ENCODE results near the gene MEAF6. TPM values are rescaled to one million over a fixed set of nuclear protein-coding genes. Genes with fewer than 3 reads are reported as not detected.
A peak's percentile ranks its signal among the peaks of the same experiment; 100 is the strongest.
"Not testable (repeated sequence)": the region's sequence is repeated elsewhere in the genome, so short reads cannot be mapped to it uniquely, and the experiment has no call there.

MEAF6 gene
- total RNA-seq, 4 donors from 2014 or later, result 63.6 to 105 (median 68.7) TPM

DNA sequence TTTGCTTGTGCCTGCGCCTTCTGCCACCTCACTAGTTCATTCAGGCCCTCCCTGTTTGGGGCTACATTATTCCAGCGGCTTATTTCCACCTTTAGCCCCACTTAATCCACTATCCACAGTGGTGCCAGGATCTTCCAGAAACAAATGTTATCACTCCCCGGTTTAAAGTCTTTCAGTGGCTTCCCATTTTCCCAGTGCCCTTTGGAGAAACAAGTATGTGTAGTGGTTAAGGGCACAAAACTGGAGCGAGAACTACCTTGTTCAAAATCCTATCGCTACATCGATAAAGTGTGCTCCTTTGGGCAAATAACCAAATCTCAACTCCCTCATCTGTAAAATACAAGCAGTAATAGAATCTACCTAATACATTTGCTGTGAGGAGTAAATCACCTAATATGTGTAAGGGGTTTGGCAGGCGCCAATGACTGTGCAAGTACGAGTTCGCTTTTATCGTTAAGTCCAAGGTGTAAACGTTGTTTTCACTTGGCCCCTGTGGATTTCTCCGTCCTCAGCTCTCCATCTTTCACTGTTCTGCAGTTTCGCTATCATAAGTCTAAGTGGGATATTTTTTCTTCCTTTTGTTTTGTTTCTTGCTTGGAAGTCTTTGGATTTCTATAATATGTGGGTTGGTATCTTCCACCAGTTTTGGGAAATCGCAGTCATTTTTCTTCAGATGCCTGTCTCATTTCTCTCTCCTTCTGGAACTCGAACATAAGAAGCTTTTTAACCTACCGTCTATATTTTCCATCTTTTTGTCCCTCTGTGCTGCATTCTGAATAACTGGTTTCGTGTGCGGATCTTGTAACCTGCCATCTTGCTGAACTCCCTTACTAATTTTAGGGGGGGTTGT, 844 bp upstream of the MEAF6 start:
- Histone ChIP-seq H3K27ac (peak overlapping the region; percentile 94), H3K27me3 (no peaks in the 10 kb centered on the region), H3K4me1 (peaks cover 21% of the 10 kb centered on the region), H3K4me3 (peak overlapping the region; percentile 87), H3K36me3 (peaks cover 10% of the 10 kb centered on the region), H3K9me3 (no peaks in the 10 kb centered on the region)
- no peak for TF ChIP-seq POLR2AphosphoS5 (IDR thresholded peaks at IDR 0.05)
- TF ChIP-seq POLR2A (IDR thresholded peaks at IDR 0.05), result no peak
- TF ChIP-seq, protein P1, sequence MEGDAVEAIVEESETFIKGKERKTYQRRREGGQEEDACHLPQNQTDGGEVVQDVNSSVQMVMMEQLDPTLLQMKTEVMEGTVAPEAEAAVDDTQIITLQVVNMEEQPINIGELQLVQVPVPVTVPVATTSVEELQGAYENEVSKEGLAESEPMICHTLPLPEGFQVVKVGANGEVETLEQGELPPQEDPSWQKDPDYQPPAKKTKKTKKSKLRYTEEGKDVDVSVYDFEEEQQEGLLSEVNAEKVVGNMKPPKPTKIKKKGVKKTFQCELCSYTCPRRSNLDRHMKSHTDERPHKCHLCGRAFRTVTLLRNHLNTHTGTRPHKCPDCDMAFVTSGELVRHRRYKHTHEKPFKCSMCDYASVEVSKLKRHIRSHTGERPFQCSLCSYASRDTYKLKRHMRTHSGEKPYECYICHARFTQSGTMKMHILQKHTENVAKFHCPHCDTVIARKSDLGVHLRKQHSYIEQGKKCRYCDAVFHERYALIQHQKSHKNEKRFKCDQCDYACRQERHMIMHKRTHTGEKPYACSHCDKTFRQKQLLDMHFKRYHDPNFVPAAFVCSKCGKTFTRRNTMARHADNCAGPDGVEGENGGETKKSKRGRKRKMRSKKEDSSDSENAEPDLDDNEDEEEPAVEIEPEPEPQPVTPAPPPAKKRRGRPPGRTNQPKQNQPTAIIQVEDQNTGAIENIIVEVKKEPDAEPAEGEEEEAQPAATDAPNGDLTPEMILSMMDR (IDR thresholded peaks at IDR 0.05), result no peak
- no peak for TF ChIP-seq EP300 (IDR thresholded peaks at IDR 0.05)
- 72% methylated on average over 18 of the region's 18 CpGs for WGBS
- no peak for DNase-seq (ENCODE audit: low spot score in 2 of 2)

DNA sequence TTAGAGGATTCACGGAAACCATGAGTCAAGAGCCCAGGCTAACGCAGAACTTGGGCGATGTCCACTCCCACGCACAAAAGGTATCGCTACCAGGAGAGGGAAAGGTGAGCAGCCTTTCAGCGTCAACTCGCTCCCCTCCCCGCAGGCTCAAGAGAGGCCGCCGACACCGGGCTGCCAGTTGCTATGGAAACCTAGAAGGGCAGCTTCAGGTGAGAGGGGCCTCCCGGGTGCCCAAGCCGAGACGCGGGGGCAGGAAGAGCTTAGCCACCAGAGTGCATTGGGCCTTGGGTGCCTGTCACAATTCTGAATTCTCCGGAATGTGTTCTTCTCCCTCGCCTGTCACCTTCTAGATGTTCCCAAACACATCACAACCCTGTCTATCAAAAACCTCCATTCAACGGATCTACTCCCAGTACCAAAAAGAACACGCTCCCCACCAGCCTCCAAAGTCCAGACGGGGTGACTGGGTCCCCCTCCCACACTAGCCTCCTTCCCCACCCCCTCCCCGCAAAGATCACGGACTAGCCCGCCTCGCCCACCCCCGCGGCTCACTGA, 694 bp downstream of the MEAF6 start:
- Histone ChIP-seq H3K4me1 (peaks cover 21% of the 10 kb centered on the region), H3K36me3 (peaks cover 18% of the 10 kb centered on the region), H3K9me3 (no peaks in the 10 kb centered on the region), H3K4me3 (peak overlapping the region; percentile 87), H3K27me3 (no peaks in the 10 kb centered on the region), H3K27ac (peak overlapping the region; percentile 94)
- WGBS, result 2% methylated on average over 12 of the region's 26 CpGs
- no peak for DNase-seq (ENCODE audit: low spot score in 2 of 2)
- TF ChIP-seq EP300 (IDR thresholded peaks at IDR 0.05) (no peak), POLR2A (IDR thresholded peaks at IDR 0.05) (no peak), POLR2AphosphoS5 (IDR thresholded peaks at IDR 0.05) (no peak)
- TF ChIP-seq, protein P1 (IDR thresholded peaks at IDR 0.05), result no peak

DNA sequence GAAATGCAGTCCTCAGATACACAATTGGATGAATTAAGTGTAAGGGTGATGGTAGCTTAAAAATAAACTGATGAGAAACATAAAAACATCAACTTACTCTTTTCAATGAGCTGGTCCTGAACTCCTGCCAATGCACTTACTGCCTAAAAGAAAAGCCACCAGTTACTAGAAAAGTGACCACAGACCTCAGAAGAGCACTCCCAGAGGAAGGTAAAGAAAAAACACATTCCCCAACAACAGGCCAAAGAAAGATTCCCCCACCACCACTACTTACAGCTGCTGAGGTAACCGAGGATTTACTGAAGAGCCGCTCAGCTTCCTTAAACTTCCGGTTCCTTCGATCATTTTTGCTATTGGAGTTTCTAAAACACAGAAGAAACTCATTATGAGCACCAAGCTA, 5.4 kb downstream of the MEAF6 start:
- no peaks in the 10 kb centered on the region for H3K9me3 ChIP-seq
- no peaks in the 10 kb centered on the region for H3K27me3 ChIP-seq
- TF ChIP-seq, protein P1 (IDR thresholded peaks at IDR 0.05), result no peak
- no peak for TF ChIP-seq EP300 (IDR thresholded peaks at IDR 0.05)
- no peak for TF ChIP-seq POLR2A (IDR thresholded peaks at IDR 0.05)
- no peak for TF ChIP-seq POLR2AphosphoS5 (IDR thresholded peaks at IDR 0.05)
- no peak for DNase-seq (ENCODE audit: low spot score in 2 of 2)
- H3K4me1 ChIP-seq, result peaks cover 15% of the 10 kb centered on the region
- no peak overlapping the region for H3K27ac ChIP-seq
- H3K36me3 ChIP-seq, result peaks cover 58% of the 10 kb centered on the region
- no peak overlapping the region for H3K4me3 ChIP-seq
- WGBS, result 85% methylated on average over 4 of the region's 4 CpGs

DNA sequence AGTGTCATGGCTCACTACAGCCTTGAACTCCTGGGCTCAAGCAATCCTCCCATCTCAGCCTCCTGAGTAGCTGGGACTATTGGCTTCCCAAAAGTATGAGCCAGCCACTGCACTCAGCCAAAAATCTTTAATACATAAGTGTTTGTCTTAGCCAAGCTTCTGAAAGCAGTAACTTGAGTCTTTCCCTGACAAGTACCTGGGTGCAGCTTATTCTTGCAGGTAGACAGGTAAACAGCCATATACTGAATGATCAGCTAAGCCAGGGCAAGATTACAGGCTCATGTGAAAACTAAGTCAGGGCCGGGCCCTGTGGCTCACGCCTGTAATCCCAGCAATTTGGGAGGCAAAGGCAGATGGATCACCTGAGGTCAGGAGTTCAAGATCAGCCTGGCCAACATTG, 7.8 kb downstream of the MEAF6 start:
- DNase-seq (ENCODE audit: low spot score in 2 of 2), result no peak
- WGBS, result 100% methylated on average over 2 of the region's 2 CpGs
- peaks cover 69% of the 10 kb centered on the region for H3K36me3 ChIP-seq
- H3K9me3 ChIP-seq, result no peaks in the 10 kb centered on the region
- H3K4me1 ChIP-seq, result no peaks in the 10 kb centered on the region
- TF ChIP-seq, protein P1 (IDR thresholded peaks at IDR 0.05), result no peak
- no peak for TF ChIP-seq POLR2A (IDR thresholded peaks at IDR 0.05)
- no peak for TF ChIP-seq EP300 (IDR thresholded peaks at IDR 0.05)
- TF ChIP-seq POLR2AphosphoS5 (IDR thresholded peaks at IDR 0.05), result no peak
- no peak overlapping the region for H3K4me3 ChIP-seq
- H3K27ac ChIP-seq, result no peak overlapping the region
- H3K27me3 ChIP-seq, result no peaks in the 10 kb centered on the region

DNA sequence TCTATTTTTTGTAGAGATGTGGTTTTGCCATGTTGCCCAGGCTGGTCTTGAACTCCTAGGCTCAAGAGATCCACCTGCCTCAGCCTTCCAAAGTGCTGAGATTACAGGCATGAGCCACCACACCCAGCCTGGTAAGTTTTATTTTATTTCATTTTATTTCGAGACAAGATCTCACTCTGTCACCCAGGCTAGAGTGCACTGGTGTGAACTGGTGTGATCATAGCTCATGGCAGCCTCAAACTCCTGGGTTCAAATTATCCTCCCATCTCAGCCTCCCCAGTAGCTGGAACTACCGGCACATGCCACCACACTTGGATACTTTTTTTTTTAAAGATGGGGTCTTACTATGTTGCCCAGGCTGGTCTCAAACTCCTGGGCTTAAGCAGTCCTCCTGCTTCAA, 11.8 kb downstream of the MEAF6 start:
- peaks cover 77% of the 10 kb centered on the region for H3K36me3 ChIP-seq
- H3K9me3 ChIP-seq; H3K27ac ChIP-seq; H3K4me1 ChIP-seq; H3K27me3 ChIP-seq; H3K4me3 ChIP-seq; DNase-seq (ENCODE audit: low spot score in 2 of 2): not testable (repeated sequence)
- WGBS, result 87% methylated on average over 2 of the region's 2 CpGs

Measured in suprapubic skin (tissue), 4 donors.